Osteoblast (primary cell): Measurements from ENCODE around the gene KBTBD7. TPM values are rescaled to one million over a fixed set of nuclear protein-coding genes. Genes with fewer than 3 reads are reported as not detected.

Experiments used
- DNase-seq: peaks from one replicate; pipeline ENCODE4 v3.0.0; 2011; ENCODE audit warnings: low spot score, mixed read lengths; ENCODE audit not compliant: insufficient read length; ENCODE audit errors: missing footprints
- H2AFZ ChIP-seq: 2 replicates; pipeline ENCODE4 v1.6.0; 2011; ENCODE audit warnings: mild to moderate bottlenecking, low read length
- H3K27ac ChIP-seq: 2 replicates; pipeline ENCODE4 v1.5.1; 2011; ENCODE audit warnings: mild to moderate bottlenecking, low read depth, low read length, moderate library complexity
- H3K27me3 ChIP-seq: 2 replicates; pipeline ENCODE4 v1.6.0; 2012; ENCODE audit warnings: mild to moderate bottlenecking, control low read depth, inconsistent platforms, low read length, moderate library complexity; ENCODE audit not compliant: insufficient read depth
- H3K36me3 ChIP-seq: 2 replicates; pipeline ENCODE4 v1.5.1; 2011; ENCODE audit warnings: mild to moderate bottlenecking, low read length, control low read depth, moderate library complexity; ENCODE audit not compliant: insufficient read depth
- H3K4me1 ChIP-seq: 2 replicates; pipeline ENCODE4 v1.5.1; 2011; ENCODE audit warnings: mild to moderate bottlenecking, low read length, control low read depth, moderate library complexity; ENCODE audit not compliant: insufficient read depth
- H3K4me2 ChIP-seq: 2 replicates; pipeline ENCODE4 v1.6.0; 2011; ENCODE audit warnings: mild to moderate bottlenecking, low read length; ENCODE audit not compliant: insufficient read depth
- H3K4me3 ChIP-seq: fragments of 200-600 bp; sonication (generic); 3 replicates; pipeline ENCODE4 v1.5.1; 2012; ENCODE audit warnings: mild to moderate bottlenecking, low read length, inconsistent platforms; ENCODE audit not compliant: insufficient read depth
- H3K79me2 ChIP-seq: 2 replicates; pipeline ENCODE4 v1.6.0; 2012; ENCODE audit warnings: mild to moderate bottlenecking, low read length, control low read depth, inconsistent platforms; ENCODE audit not compliant: insufficient read depth
- H3K9me3 ChIP-seq: 2 replicates; pipeline ENCODE4 v1.5.1; 2011; ENCODE audit warnings: low read depth, low read length, control low read depth
- H4K20me1 ChIP-seq: 2 replicates; pipeline ENCODE4 v1.6.0; 2012; ENCODE audit warnings: mild to moderate bottlenecking, low read length, control low read depth; ENCODE audit not compliant: insufficient read depth
- total RNA-seq: library from RNA; depleted of rRNA; stranded (reverse); fragments of >200 nt; gene quantifications from 2 replicates; pipeline ENCODE4 v1.2.3, GENCODE V29; 2012
- TF ChIP-seq, protein P1 (sequence below): IDR thresholded peaks from 2 replicates; pipeline ENCODE4 v1.5.1; 2011; ENCODE audit warnings: mild to moderate bottlenecking, low read depth, low read length, moderate library complexity; ENCODE audit errors: extremely low read depth

KBTBD7 gene
- total RNA-seq, 1 donor = 5.4 TPM

DNA sequence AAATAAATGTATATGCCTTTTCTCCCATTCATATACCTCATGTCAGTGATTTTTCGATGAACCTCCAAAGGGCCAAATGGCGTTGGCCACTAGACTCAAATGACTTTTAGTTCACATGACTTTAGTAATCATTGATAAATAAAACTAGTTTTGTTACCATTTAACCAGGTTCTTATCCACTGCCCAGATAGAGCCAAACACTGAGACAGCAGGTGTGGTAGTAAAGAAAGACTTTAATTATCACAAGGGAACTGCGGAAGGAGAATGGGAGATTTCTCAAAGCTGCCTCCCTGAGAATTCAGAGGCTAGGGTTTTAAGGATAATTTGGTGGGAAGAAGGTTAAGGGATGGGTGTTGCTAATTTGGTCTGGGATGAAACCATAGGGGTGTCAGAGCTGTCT is 42.4 kb downstream of the KBTBD7 start:
- Histone ChIP-seq H4K20me1 (no peaks in the 10 kb centered on the region), H3K27me3 (no peaks in the 10 kb centered on the region), H3K36me3 (no peaks in the 10 kb centered on the region), H3K4me1 (no peaks in the 10 kb centered on the region), H3K9me3 (peaks cover 9% of the 10 kb centered on the region), H3K79me2 (no peaks in the 10 kb centered on the region), H3K4me3 (no peak overlapping the region), H3K4me2 (no peak overlapping the region), H3K27ac (no peak overlapping the region), H2AFZ (no peak overlapping the region)
- TF ChIP-seq, protein P1, sequence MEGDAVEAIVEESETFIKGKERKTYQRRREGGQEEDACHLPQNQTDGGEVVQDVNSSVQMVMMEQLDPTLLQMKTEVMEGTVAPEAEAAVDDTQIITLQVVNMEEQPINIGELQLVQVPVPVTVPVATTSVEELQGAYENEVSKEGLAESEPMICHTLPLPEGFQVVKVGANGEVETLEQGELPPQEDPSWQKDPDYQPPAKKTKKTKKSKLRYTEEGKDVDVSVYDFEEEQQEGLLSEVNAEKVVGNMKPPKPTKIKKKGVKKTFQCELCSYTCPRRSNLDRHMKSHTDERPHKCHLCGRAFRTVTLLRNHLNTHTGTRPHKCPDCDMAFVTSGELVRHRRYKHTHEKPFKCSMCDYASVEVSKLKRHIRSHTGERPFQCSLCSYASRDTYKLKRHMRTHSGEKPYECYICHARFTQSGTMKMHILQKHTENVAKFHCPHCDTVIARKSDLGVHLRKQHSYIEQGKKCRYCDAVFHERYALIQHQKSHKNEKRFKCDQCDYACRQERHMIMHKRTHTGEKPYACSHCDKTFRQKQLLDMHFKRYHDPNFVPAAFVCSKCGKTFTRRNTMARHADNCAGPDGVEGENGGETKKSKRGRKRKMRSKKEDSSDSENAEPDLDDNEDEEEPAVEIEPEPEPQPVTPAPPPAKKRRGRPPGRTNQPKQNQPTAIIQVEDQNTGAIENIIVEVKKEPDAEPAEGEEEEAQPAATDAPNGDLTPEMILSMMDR = no peak
- DNase-seq = no peak

DNA sequence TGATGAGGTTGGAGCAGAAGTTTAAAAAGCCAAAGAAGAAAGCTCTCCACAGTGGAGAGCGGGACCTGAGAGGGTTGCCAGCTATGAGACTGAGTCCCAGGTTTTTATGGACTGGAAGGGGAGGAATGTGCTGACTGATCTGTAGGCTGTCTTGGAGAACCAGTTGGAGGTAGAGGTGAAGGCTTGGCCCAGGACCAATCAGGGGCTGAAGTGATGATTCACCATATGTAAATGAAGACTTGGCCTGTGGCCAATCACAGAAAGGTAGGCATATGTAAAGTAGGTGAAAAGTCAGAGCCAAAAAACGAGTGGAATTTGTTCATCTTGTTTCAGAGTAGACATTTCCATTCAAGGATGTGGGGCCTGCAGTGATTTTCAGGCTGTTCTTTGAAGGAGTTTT is 44.3 kb downstream of the KBTBD7 start:
- Histone ChIP-seq H4K20me1 (no peaks in the 10 kb centered on the region), H3K4me2 (no peak overlapping the region), H3K79me2 (no peaks in the 10 kb centered on the region), H3K27me3 (no peaks in the 10 kb centered on the region), H3K9me3 (peaks cover 9% of the 10 kb centered on the region), H3K4me1 (no peaks in the 10 kb centered on the region), H3K27ac (no peak overlapping the region), H2AFZ (no peak overlapping the region), H3K36me3 (no peaks in the 10 kb centered on the region), H3K4me3 (no peak overlapping the region)
- TF ChIP-seq, protein P1 = no peak
- DNase-seq = no peak

DNA sequence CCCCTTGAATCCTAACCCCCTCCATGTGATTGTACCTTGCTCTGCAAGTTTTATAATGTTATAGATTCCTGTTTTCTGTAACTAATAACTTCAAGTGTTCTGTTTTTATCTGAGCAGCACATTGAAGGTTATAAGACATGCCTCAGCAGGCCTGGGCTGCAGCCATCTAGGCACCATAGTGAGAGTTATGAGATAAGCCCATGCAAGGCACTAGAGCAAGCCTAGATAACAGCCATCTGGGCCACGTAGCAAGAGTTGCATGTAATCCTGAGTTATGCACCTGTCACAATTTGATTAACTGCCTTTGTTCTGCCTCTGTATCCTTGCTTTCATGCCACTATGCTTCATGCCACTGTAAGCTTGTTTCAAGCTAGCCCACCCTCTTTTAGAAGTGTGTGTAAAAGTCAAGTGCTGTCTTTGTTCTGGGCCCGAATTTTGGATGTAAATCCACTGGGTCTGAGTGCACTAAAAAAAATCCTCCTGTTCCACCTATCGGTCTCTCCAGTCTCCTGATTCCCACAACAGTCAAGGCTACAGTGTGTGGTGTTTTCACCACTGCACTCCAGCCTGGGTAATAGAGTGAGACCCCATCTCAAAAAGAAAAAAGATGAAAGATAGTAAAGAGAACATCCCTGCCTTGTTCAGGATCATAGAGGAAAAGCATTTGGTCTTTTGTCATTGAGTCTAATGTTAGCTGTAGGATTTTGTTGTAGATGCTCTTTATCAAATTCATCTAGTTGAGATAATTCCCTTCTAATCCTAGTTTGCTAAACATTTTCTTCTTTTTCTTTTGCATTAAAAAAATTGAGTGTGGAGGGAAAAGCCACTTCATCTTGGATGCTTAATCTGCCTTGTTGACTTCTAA is 45.7 kb downstream of the KBTBD7 start:
- Histone ChIP-seq H3K79me2 (no peaks in the 10 kb centered on the region), H4K20me1 (no peaks in the 10 kb centered on the region), H3K9me3 (peaks cover 9% of the 10 kb centered on the region), H3K4me2 (no peak overlapping the region), H2AFZ (no peak overlapping the region), H3K27ac (no peak overlapping the region), H3K27me3 (no peaks in the 10 kb centered on the region), H3K4me3 (no peak overlapping the region), H3K4me1 (peaks cover 4% of the 10 kb centered on the region), H3K36me3 (no peaks in the 10 kb centered on the region)
- DNase-seq = no peak
- TF ChIP-seq, protein P1 = no peak

DNA sequence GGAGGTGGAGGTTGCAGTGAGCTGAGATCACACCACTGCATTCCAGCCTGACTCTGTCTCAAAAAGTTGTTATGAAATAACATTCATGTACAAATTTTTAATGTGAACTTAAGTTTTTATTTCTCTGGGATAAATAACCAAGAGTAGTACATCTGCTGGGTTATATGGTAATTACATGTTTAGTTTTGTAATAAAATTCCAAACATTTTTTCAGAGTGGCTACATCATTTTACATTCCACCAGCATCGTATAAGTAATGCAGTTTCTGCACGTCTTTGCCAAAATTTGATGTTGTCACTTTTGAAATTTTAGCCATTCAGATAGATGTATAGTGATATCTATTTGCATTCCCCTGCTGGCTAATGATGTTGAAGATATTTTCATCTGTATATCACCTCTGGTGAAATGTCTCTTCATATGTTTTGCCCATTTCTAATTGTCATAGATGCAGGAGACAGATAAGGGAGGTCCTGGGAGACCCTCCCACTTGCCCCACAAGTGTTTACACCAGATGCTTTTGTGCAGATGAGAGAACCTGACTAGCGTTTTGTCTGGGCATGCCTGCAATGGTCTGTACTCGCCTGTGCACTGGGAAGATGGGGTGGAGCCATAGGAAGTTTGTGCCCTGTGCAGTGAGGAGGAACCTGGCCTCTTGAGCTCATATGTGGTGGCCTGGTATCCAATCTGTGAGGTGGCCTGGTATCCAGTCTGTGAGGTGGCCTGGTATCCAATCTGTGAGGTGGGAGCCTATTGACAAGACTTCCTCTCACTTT is 49.0 kb downstream of the KBTBD7 start:
- Histone ChIP-seq H3K36me3 (no peaks in the 10 kb centered on the region), H3K4me2 (no peak overlapping the region), H3K79me2 (no peaks in the 10 kb centered on the region), H2AFZ (peak overlapping the region; percentile 69), H4K20me1 (no peaks in the 10 kb centered on the region), H3K9me3 (peaks cover 7% of the 10 kb centered on the region), H3K27ac (peak overlapping the region; percentile 36), H3K4me3 (no peak overlapping the region), H3K27me3 (no peaks in the 10 kb centered on the region), H3K4me1 (peaks cover 4% of the 10 kb centered on the region)
- no peak for DNase-seq
- TF ChIP-seq, protein P1 = no peak
